GM13977 (cell line): ENCODE data around the gene PABPN1.

Experiments used
- DNase-seq: peaks from one replicate; pipeline ENCODE4 v3.0.0; 2012; ENCODE audit warnings: low spot score
- in situ Hi-C: fragments of 300-500 bp; cut with MboI; formaldehyde crosslinking; loops from one replicate; pipeline ENCODE4 v1.12.0; 2022; ENCODE audit warnings: low sequenced_read_pairs, low pct_unique_long_range_greater_than_20kb, mixed read lengths, inconsistent platforms; ENCODE audit not compliant: unreplicated experiment
- TF ChIP-seq, protein P1 (sequence below): IDR thresholded peaks from 2 replicates; pipeline ENCODE4 v1.5.1; 2012; ENCODE audit warnings: mild to moderate bottlenecking, control low read depth; ENCODE audit not compliant: insufficient read depth; ENCODE audit errors: extremely low read depth, missing control alignments

PABPN1 gene

DNA sequence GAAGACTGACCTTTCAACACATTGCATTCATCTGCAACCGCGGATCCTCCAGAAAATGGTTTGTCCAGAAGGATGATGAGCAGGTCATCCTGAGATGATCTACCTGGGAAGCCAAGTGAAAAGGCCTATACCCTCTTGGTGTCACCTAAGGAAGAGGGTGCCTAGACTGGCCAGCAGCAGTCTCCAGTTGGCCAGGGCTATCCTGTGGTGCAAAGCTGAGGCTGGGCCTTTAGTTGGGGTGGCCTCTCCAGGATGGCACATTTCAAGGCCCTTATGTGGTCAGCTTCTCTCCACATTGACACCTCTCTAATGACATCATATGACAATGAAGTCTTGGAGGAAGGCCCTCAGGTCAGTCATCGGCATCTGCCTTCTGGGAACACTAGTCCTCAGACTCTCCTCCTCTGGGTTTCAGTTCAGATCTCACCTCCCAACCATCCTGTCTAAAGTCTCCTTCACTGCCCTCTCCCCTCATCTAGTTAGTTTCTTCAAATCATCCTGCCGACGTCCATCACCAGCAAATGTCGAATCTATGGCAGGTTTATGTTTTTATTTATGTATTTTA is 34.7 kb downstream of the PABPN1 start:
- DNase-seq, result no peak
- TF ChIP-seq, protein P1, sequence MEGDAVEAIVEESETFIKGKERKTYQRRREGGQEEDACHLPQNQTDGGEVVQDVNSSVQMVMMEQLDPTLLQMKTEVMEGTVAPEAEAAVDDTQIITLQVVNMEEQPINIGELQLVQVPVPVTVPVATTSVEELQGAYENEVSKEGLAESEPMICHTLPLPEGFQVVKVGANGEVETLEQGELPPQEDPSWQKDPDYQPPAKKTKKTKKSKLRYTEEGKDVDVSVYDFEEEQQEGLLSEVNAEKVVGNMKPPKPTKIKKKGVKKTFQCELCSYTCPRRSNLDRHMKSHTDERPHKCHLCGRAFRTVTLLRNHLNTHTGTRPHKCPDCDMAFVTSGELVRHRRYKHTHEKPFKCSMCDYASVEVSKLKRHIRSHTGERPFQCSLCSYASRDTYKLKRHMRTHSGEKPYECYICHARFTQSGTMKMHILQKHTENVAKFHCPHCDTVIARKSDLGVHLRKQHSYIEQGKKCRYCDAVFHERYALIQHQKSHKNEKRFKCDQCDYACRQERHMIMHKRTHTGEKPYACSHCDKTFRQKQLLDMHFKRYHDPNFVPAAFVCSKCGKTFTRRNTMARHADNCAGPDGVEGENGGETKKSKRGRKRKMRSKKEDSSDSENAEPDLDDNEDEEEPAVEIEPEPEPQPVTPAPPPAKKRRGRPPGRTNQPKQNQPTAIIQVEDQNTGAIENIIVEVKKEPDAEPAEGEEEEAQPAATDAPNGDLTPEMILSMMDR, result no peak
- in situ Hi-C loops, result no loop called here

DNA sequence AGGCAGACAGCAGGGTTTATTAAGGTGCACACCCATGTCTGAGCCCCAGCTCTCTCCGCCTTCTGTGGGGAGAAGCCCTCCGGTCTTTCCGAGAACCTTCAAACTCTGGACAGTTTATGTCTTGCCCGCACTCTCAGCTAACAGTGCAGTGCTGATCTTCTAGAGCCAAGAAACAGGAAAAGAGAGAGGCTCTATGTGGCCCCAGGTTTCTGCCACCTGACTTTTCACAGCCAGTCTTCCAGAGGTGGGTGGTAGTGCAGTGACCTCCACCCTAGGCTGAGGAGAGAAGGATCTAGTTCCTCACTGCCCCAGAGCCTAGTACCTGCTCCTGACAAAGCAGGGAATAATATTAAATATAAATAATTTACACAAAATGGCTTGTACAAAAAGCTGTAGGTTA is 35.4 kb downstream of the PABPN1 start:
- in situ Hi-C loops, result no loop called here
- TF ChIP-seq, protein P1, result no peak
- DNase-seq, result no peak

DNA sequence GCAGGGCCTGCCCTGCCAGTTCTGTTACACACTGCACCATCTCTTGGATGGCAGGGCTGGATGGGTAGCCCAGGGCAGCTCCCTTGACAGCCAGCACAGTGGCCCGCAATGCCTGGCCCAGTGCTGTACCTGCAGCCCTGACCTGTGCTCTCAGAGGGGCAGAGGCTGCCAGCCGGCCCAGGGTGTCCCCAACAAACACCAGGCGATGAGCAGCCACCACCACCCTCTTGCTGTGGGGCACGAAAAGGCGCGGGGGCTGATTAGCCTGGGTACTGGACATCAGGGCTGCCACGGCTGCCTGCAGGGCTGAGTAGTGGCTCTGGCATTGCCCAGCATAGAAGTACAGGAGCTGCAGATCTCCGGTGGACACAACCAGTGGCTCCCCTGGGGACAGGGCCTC is 36.0 kb downstream of the PABPN1 start:
- DNase-seq, result no peak
- in situ Hi-C loops, result no loop called here

DNA sequence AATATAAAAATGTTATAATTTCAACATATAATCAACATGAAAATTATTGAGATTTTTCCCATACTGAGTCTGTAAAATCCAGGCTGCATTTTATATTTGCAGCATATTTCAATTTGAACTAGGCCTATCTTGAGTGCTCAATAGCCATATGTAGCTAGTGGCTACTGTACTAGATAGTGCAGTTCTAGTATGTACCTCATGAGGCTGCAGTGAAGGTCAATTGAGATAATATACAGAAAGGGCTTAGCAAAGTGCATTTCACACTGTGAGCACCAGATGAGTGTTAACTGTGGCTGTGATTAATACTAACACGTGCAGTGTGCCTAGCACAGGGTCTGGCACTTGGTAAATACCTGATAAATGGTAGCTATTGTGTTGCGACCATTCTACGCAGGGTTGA is 36.8 kb downstream of the PABPN1 start:
- TF ChIP-seq, protein P1, result no peak
- DNase-seq, result no peak
- in situ Hi-C loops, result no loop called here

More for the DNA sequence above, 36.0 kb downstream of the PABPN1 start:
- TF ChIP-seq, protein P1, result no peak

DNA sequence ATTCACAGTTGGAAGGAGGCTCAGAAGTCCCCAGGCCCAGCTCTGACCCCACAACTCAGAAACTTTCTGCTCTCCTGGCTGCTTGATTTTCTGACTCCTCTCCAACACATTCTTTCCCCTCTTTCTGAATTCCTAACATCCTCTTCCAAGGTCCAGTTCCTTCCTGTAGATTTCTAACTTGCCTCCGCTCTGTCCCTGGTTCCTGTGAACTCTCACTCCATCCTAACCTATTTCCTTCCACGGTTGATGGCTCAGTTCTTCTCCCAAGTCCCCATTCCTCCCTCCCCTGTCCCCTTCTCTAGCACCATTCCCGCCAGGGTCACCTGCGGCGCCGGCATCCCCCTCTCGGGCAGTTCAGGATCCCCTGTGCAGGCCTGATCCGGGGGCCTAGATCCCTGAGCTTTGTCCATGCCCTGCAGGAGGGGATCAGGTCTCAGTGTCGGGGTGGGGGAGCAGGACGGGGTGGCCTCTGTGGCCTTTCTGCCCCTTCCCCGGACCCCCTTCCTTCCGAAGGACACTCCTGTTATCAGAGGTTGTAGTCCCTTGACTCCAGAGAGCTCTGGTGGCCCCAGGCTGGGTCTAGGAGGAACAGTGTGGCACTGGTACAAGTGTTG is 37.4 kb downstream of the PABPN1 start:
- DNase-seq, result no peak
- in situ Hi-C loops, result no loop called here
- TF ChIP-seq, protein P1, result no peak

DNA sequence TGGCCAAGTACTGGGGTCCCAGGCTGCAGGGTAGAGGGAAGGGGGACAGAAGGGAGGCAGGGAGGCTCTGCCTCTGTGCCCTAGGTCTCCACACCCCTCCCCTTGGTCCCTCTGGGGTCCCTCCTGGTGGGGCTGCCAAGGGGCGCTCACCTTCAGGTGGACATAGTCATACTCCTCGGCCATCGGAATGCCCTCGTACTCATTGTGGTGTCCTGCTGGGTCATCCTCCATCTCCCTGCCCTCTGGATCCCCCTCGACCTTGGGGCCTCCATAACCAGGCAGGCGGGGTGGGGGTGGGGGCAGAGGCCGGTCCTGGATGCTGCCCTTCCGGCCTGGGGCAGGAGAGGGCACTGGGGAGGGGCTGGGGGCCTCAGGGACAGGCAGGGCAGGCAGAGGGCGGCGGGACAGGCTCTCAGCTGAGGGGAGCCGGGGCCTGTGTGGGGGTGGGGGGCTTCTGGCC is 37.9 kb downstream of the PABPN1 start:
- TF ChIP-seq, protein P1, result no peak
- in situ Hi-C loops, result no loop called here

More for the DNA sequence above, 37.9 kb downstream of the PABPN1 start:
- DNase-seq, result no peak
